Non-pigmented ciliary epithelial cell (primary cell): ENCODE measurements around the gene CPEB3.
"Not testable (repeated sequence)": the region's sequence is repeated elsewhere in the genome, so short reads cannot be mapped to it uniquely, and the experiment has no call there.

Experiments used
- DNase-seq: peaks from one replicate; pipeline ENCODE4 v3.0.0-alpha.2; 2010; ENCODE audit warnings: low read depth

CPEB3 gene

GRCh38 chr10:92290837-92291615 is at the start of gene CPEB3, which contains the start of gene MARCHF5:
Gene CPEB3, minus strand, starts transcription at chr10:92291078. Its CDS starts 50,728 bp downstream, at chr10:92240350.
Gene MARCHF5, plus strand, starts transcription at chr10:92291167. Its CDS starts 328 bp downstream, at chr10:92291495.
- peak; percentile 84 for DNase-seq

DNA sequence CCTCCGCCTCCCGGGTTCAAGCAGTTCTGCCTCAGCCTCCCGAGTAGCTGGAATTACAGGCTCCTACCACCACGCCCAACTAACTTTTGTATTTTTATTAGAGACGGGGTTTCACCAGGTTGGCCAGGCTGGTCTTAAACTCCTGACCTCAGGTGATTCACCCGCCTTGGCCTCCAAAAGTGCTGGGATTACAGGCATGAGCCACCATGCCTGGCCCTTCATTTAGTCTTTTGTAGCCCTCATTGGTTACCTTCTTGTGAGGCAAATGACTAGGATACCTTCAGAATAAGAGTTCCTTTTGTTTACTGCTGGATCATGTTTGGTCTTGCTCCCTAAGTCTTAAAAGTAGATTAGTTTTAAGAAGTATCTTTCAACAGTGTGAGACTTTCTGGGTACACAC is 39.0 kb upstream of the CPEB3 start:
- not testable (repeated sequence) for DNase-seq

- no peak for DNase-seq
Observed at GRCh38 chr10:92328993-92329392, 38.1 kb upstream of the CPEB3 start.

DNA sequence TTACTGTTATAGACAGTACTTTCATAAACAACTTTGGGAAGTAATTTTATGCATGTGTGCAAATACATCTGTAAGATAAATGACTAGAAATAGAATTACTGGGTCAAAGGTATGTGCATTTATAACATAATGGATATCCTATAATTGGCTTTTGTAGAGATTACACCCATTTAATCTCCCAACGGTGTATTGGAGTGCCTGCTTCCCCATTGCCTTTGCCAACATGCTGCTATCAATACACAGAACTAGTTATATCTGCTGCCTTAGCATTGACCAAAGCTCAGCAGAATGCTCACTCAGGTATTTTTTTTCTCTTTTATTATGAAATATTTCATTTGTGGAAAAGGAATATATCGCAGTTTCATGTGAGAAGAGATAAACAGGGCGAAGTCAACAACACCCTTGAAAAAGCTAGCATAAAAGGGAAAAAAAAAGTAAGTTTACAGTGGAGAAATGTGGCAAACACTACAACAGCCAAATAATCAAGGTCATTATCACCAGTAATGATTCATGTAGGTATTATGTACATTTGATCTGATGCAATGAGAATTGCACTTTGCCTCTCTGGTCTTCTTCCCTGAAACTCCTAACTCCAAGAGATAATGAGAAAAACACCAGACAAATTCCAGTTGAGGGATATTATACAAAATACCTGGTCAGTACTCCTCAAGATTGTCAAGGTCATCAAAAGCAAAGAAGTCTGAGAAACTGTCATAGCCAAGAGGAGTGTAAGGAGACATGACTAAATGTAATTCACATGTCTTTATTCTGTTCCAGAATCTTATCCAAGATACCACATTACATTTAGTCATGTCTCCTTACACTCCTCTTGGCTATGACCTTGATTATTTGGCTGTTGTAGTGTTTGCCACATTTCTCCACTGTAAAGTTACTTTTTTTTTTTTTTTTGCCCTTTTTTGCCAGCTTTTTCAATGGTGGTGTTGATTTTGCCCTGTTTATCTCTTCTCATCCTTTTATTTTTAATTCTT is 36.9 kb upstream of the CPEB3 start:
- no peak for DNase-seq

DNA sequence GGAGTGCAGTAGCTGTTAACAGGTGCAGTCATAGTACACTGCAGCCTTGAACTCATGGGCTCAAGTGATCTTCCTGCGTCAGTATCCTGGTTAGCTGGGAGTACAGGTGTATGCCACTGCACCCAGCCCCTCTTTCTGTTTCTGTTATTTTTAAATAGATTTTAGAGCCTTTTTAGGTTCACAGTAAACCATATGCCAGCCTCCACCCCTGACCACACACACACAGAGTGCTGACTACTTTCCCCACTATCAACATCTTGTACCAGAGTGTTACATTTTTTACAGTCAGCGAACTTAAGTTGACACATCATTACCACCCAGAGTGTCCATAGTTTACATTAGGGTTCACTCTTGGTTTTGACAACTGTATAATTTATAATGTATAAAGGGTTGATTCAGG is 32.2 kb upstream of the CPEB3 start:
- DNase-seq, result no peak

DNA sequence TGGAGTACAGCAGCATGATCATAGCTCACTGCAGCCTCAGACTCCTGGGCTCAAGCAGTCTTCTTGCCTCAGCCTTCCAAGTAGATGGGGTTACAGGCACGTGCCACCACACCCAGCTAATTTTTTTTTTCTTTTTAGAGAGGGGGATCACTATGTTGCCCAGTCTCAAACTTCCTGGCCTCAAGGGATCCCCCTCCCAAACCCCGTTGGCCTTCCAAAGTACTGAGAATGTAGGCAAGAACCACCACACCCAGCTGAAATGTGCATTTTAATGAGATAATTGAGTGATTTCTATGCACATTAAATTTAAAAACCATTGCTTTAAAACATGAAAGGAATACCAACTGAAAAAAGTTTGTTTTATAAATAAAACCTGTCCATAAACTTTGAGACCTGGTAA is 25.7 kb upstream of the CPEB3 start:
- DNase-seq, result no peak

GRCh38 chr10:92313750-92314149 is 22.9 kb upstream of the CPEB3 start:
- DNase-seq, result no peak

DNA sequence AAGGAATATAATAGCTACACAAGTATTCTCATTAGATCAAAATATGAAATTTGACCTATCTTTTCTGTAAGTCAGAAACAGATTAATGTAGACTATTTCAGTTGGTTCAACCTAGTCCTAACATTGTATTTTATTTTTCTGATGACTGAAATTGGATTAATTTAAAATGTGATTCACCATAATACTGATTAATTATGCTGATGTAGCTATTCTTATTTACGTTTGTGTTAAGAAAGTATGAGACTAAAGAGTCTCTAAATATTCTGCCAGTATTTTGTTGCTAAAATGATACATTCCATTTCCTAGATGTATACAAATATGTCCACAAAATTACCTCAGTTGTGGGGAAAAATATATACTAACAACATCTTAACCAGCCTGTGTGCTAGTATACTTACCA is 18.4 kb upstream of the CPEB3 start:
- DNase-seq, result no peak

GRCh38 chr10:92305133-92306072 is 14.5 kb upstream of the CPEB3 start:
- DNase-seq, result no peak

- DNase-seq, result no peak
Observed at GRCh38 chr10:92304061-92304460, 13.2 kb upstream of the CPEB3 start.

GRCh38 chr10:92303096-92303495 is 12.2 kb upstream of the CPEB3 start:
- no peak for DNase-seq

GRCh38 chr10:92298487-92298886 is 7.6 kb upstream of the CPEB3 start:
- no peak for DNase-seq

DNA sequence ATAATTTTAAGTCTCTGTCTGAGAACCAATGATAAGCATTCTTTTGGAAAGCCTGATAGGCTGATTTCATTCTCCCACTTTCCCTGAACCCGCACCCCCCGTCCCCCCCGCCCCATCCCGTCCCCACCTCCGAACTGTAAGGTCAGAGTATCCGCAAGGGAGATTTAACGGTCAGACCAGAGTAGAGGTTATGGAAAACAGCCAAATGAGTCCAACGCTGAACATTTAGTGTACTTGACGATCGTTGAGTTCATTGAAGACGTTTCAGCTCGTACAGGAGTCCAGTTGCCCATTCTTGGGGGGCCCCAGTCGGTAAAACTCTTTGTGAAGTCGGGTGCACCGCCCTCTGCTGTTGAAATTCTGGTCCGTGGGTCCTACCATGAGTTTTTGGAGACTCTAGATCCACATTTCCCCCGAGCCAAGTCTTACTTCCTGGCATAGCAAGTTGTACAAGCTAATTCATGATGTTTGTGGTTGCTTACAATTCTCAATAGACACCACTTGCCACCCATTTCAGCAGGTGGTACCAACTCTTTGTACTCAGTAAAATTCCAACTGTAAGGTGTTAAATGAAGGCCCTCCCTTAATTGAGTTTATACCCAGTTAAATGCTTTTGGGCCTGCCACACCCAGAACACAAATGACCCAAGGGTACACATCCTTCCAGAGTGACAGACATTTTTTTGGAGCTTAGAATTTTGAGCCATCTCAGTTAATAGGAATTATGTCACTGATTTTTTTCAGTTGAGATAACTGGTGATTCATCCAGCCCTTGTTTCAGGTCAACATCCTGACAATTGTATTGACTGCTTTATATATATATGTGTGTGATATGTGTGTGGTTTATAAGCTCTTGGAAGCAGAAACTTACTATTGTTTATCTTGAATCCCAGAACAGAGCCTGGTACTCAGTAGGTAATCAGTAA is 1.3 kb upstream of the CPEB3 start:
- no peak for DNase-seq

DNA sequence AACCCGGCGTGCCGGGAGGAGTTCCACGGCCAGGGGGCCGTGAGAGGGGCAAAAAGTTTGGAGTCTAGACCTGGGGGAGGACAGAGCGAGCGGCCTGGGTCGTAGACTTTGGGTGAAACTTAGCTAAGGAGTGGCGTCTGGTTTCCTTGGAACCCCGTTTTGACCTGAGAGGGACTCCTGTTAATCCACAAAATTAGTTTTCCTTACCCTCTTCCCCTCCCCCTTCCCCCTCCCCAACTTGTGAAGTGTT is 663 bp upstream of the CPEB3 start:
- no peak for DNase-seq

GRCh38 chr10:92290076-92290836 is 622 bp downstream of the CPEB3 start:
- no peak for DNase-seq

GRCh38 chr10:92284112-92284704 is 6.7 kb downstream of the CPEB3 start:
- DNase-seq, result no peak

DNA sequence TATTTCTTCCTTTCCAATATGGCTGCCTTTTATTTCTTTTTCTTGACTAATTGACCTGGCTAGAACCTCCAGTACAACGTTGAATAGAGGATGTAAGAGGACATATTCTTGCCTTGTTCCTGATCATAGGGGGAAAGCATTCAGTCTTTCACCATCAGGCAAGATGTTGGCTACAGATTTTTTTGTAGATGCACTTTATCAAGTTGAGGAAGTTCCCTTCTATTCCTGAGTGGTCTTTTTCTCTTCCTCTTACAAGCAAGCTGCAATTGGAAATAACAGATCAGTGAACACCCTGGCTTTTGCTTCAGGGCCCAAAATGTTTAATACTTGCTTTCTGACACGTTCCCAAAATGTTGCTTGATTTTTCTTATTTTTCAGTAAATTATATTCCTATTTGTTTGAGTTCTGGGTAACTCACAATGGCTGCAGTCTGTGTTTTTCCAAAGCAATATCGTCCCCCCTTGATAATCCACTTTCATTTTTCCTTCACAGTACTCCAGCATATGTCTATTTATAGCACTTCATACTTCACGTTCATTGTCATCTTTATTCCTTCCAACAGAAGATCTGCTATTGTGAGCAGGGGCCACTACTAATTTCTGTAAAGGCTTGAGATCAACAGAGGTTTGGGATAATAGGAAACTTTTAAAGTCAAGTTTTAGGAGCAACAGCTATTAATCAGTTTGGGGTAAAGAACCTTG is 11.7 kb downstream of the CPEB3 start:
- DNase-seq, result no peak

DNA sequence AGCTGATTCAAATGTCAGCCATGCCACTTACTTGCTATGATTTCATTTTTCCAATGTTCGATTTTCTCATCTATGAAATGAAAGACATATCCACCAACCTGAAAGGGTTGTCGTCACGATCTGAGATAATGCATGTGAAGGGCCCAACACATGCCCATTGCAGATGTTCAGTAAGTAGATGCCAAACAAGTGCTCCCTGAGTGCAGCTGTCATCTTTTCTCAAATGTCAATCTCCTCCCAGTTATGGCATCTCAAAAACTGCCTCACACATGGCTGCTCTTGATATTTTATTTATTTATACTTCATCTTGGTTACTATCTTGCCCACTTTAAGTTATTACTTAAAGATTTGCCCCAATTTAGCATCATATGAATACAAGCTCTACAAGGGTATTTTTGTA is 16.8 kb downstream of the CPEB3 start:
- DNase-seq, result no peak

DNA sequence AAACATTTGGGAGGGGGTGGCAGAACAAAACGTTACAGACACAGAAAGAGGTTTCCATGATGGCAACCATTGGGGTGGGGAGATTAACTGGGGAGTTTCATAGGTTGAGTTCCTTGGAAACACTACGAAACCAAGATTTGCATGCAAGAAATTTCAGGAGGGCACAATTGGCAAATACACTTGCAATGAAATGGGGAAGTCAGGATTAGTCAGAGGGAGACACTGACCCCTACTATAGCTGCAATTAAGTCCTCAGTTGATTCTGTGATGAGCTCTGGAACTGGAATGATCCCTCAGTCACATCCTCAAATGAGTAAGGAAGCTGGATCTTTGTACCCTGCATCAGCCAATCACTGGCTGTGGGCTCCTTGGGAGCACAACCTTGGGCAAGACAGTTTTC is 22.1 kb downstream of the CPEB3 start:
- DNase-seq, result no peak
